SK-N-MC (cell line): ENCODE results near the gene ANTXR2.
"Not testable (repeated sequence)": the region's sequence is repeated elsewhere in the genome, so short reads cannot be mapped to it uniquely, and the experiment has no call there.

Experiments used
- EZH2 ChIP-seq: fragments of 200-600 bp; sonication (generic); IDR thresholded peaks from one replicate; pipeline ENCODE4 v1.6.1; 2017; ENCODE audit warnings: antibody characterized with exemption
- POLR2AphosphoS5 ChIP-seq: IDR thresholded peaks from 2 replicates; pipeline ENCODE4 v1.6.1; 2012; ENCODE audit warnings: mild to moderate bottlenecking, low read depth, low read length, borderline replicate concordance

DNA sequence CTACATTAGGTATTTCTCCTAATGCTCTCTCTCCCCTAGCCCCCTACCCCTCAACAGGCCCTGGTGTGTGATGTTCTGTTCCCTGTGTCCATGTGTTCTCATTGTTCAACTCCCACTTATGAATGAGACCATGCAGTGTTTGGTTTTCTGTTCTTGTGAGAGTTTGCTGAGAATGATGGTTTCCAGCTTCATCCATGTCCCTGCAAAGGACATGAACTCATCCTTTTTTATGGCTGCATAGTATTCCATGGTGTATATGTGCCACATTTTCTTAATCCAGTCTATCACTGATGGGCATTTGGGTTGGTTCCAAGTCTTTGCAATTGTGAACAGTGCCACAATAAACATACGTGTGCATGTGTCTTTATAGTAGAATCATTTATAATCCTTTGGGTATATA is 184.0 kb downstream of the ANTXR2 start:
- TF ChIP-seq EZH2, POLR2AphosphoS5: not testable (repeated sequence)
